Skeletal muscle tissue (tissue), 4 donors: ENCODE data around the gene SPTLC2. TPM values are rescaled to one million over a fixed set of nuclear protein-coding genes. Genes with fewer than 3 reads are reported as not detected.

Experiments used
- H3K27ac ChIP-seq: one replicate; pipeline ENCODE4 v1.7.0; 2013; ENCODE audit warnings: mild to moderate bottlenecking, low read depth, low read length, inconsistent platforms
- H3K27me3 ChIP-seq, 3 donors: one replicate each; pipeline ENCODE4 v1.7.0; 2013; ENCODE audit warnings: low read length in 3 of 3; ENCODE audit not compliant: control insufficient read depth in 3 of 3, insufficient read depth in 3 of 3
- H3K36me3 ChIP-seq, 3 donors: one replicate each; pipeline ENCODE4 v1.7.0; 2013; ENCODE audit warnings: low read length in 3 of 3; ENCODE audit not compliant: control insufficient read depth in 3 of 3, insufficient read depth in 3 of 3
- H3K4me1 ChIP-seq, 3 donors: one replicate each; pipeline ENCODE4 v1.7.0; 2013; ENCODE audit warnings: low read length in 3 of 3, mild to moderate bottlenecking in 3 of 3; ENCODE audit not compliant: control insufficient read depth in 3 of 3, insufficient read depth in 3 of 3
- H3K4me3 ChIP-seq, 3 donors: one replicate each; pipeline ENCODE4 v1.7.0; 2013; ENCODE audit warnings: low read length in 3 of 3
- H3K9ac ChIP-seq, 3 donors: one replicate each; pipeline ENCODE4 v1.7.0; 2013; ENCODE audit warnings: low read length in 3 of 3, mild to moderate bottlenecking in 3 of 3, moderate library complexity in 2 of 3, low read depth in 1 of 3
- H3K9me3 ChIP-seq, 3 donors: one replicate each; pipeline ENCODE4 v1.7.0; 2013; ENCODE audit warnings: low read length in 3 of 3; ENCODE audit not compliant: control insufficient read depth in 3 of 3
- total RNA-seq: library from RNA; depleted of rRNA; stranded (reverse); fragments of >200 nt; gene quantifications from one replicate; pipeline ENCODE4 v1.2.3, GENCODE V29; 2014
- donor health status: Osteomylitis.

Gene SPTLC2
- total RNA-seq, 1 donor from 2014 or later = 20.4 TPM

DNA sequence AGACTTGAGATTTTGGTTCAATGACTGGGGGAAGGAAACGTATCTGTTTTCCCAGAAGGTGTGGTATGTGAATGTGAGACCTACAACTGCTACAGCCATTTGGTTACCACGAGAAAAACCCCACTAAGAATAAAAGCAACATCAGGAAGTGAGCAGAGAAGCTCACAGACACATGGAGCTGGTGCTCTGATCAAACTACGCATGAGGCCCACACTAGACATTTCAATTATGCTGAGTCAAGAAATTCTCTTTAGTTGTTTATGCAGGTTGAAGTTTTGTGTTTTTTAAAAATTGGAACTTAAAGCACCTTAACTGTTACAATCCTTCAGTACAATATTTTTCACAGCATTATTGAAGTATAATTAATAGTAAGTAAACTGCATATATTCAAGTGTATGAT lies 8.9 kb upstream of the SPTLC2 start:
- H3K9me3 ChIP-seq = no peaks in the 10 kb centered on the region
- no peak overlapping the region for H3K4me3 ChIP-seq
- no peaks in the 10 kb centered on the region for H3K36me3 ChIP-seq
- H3K4me1 ChIP-seq = no peaks in the 10 kb centered on the region
- no peak overlapping the region for H3K9ac ChIP-seq
- H3K27me3 ChIP-seq = no peaks in the 10 kb centered on the region
- no peak overlapping the region for H3K27ac ChIP-seq

- no peak overlapping the region for H3K9ac ChIP-seq
- H3K9me3 ChIP-seq = no peaks in the 10 kb centered on the region
- no peaks in the 10 kb centered on the region for H3K4me1 ChIP-seq
- H3K27me3 ChIP-seq = no peaks in the 10 kb centered on the region
- H3K27ac ChIP-seq = no peak overlapping the region
- no peak overlapping the region for H3K4me3 ChIP-seq
- H3K36me3 ChIP-seq = no peaks in the 10 kb centered on the region
These were observed 6.8 kb upstream of the SPTLC2 start for GRCh38 chr14:77623201-77623600.

- H3K36me3 ChIP-seq = no peaks in the 10 kb centered on the region
- no peaks in the 10 kb centered on the region for H3K9me3 ChIP-seq
- H3K9ac ChIP-seq = no peak overlapping the region
- H3K27ac ChIP-seq = no peak overlapping the region
- H3K4me1 ChIP-seq = no peaks in the 10 kb centered on the region
- H3K27me3 ChIP-seq = no peaks in the 10 kb centered on the region
- no peak overlapping the region for H3K4me3 ChIP-seq
These were observed 6.0 kb upstream of the SPTLC2 start for GRCh38 chr14:77622366-77622961.

DNA sequence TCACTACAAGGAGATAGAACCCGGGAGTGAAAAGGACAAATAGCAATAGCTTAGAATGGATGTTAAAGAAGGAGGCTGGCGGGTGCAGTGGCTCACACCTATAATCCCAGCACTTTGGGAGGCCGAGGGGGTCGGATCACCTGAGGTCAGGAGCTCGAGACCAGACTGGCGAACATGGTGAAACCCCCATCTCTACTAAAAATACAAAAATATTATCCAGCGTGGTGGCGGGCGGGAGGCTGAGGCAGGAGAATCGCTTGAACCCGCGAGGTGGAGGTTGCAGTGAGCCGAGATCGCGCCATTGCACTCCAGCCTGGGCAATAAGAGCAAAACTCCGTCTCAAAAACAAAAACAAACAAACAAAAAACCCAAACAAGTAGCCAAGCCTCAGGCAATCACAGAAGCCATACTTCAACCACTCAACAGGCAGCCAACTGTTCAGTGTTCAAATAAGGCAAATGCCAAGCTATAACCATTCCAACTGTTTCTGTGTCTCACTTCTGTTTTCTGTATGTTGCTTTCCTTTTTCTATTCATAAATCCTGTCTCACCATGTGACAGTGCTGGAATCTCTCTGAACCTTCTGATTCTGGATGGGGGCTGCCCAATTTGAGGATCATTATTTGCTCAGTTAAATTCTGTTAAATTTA lies 3.9 kb upstream of the SPTLC2 start:
- H3K27me3 ChIP-seq = no peaks in the 10 kb centered on the region
- H3K36me3 ChIP-seq = no peaks in the 10 kb centered on the region
- no peak overlapping the region for H3K27ac ChIP-seq
- no peak overlapping the region for H3K9ac ChIP-seq
- no peak overlapping the region for H3K4me3 ChIP-seq
- no peaks in the 10 kb centered on the region for H3K9me3 ChIP-seq
- peaks cover 5 to 9% (median 6%) of the 10 kb centered on the region in 3 donors for H3K4me1 ChIP-seq

GRCh38 chr14:77618381-77618970 lies 2.0 kb upstream of the SPTLC2 start:
- no peak overlapping the region for H3K27ac ChIP-seq
- H3K36me3 ChIP-seq = no peaks in the 10 kb centered on the region
- H3K27me3 ChIP-seq = no peaks in the 10 kb centered on the region
- H3K4me3 ChIP-seq = no peak overlapping the region
- H3K4me1 ChIP-seq = peaks cover 9 to 14% (median 10%) of the 10 kb centered on the region in 3 donors
- no peak overlapping the region for H3K9ac ChIP-seq
- no peaks in the 10 kb centered on the region for H3K9me3 ChIP-seq

DNA sequence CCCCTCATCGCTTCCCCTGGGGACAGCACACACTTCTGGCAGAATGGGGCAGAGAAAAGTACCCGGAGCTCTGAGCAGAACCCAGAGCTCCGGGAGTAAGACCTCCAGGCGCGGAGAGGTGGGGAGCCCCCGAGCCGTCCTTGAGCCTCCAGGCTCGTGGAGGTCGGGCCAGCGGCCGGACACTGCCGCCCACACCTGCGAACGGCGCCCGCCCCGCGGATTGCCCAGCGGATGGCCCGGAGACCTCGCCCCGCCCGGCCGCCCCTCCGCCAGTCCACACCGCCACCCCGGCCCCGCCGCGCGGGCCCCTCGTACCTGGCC lies 344 bp downstream of the SPTLC2 start:
- Histone ChIP-seq H3K4me1 (peaks cover 9 to 14% (median 10%) of the 10 kb centered on the region in 3 donors), H3K9me3 (no peaks in the 10 kb centered on the region), H3K9ac (peak overlapping the region; percentile 73 to 80 (median 77)), H3K36me3 (no peaks in the 10 kb centered on the region), H3K27me3 (no peaks in the 10 kb centered on the region), H3K4me3 (peak overlapping the region; percentile 79 to 85 (median 81)), H3K27ac (peak overlapping the region; percentile 42)

- Histone ChIP-seq H3K4me3 (peak overlapping the region; percentile 79 to 85 (median 81)), H3K9me3 (no peaks in the 10 kb centered on the region), H3K27ac (peak overlapping the region; percentile 42), H3K4me1 (peaks cover 9 to 14% (median 10%) of the 10 kb centered on the region in 3 donors), H3K9ac (peak overlapping the region; percentile 73 to 80 (median 77)), H3K27me3 (no peaks in the 10 kb centered on the region), H3K36me3 (no peaks in the 10 kb centered on the region)
These were observed 890 bp downstream of the SPTLC2 start for GRCh38 chr14:77615361-77616132.

DNA sequence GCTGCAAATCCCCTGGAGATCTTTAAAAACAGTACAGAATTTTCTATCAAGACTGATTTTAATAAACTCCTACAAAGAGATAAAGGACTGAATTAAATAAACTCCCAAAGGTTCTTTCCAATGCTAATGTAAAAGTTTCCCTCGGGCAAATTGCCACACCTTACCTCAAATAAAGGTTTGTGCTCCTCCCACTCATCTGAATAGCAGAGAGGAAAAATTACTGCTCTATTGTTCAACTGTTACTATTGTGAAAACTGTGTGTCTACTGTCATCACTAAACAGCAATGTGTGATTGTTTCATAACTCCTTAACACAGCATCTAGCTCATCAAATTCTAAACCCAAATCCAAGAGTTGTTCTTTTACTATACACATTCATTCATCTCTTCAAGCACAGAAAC lies 3.2 kb downstream of the SPTLC2 start:
- no peaks in the 10 kb centered on the region for H3K36me3 ChIP-seq
- H3K9ac ChIP-seq = no peak overlapping the region

GRCh38 chr14:77612011-77612620 lies 4.3 kb downstream of the SPTLC2 start:
- H3K4me3 ChIP-seq = no peak overlapping the region
- no peaks in the 10 kb centered on the region for H3K27me3 ChIP-seq
- H3K27ac ChIP-seq = no peak overlapping the region
- H3K4me1 ChIP-seq = peaks cover 9 to 17% (median 10%) of the 10 kb centered on the region in 3 donors
- H3K9me3 ChIP-seq = no peaks in the 10 kb centered on the region
- H3K36me3 ChIP-seq = no peaks in the 10 kb centered on the region
- no peak overlapping the region for H3K9ac ChIP-seq

More for the DNA sequence above, 3.2 kb downstream of the SPTLC2 start:
- Histone ChIP-seq H3K4me3 (no peak overlapping the region), H3K9me3 (no peaks in the 10 kb centered on the region), H3K27me3 (no peaks in the 10 kb centered on the region), H3K27ac (no peak overlapping the region), H3K4me1 (peaks cover 9 to 18% (median 10%) of the 10 kb centered on the region in 3 donors)
